Measurements from ENCODE around the gene PTP4A2.

DNA sequence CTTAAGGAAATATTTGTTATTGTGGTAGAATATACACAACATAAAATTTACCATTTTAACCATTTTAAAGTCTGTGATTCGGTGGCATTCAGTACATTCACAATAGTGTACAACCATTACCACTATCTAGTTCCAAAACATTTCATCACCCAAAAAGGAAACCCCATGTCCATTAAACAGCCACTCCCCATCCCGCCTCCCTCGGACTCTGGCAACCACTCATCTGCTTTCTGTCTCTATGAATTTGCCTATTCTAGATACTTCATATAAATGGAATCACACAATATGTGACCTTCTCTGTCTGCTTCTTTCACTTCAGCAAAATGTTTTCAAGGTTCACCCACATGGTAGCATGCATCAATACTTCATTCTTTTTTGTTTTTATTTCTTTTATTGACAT, 51.3 kb downstream of the PTP4A2 start:
- TF ChIP-seq, protein P1, sequence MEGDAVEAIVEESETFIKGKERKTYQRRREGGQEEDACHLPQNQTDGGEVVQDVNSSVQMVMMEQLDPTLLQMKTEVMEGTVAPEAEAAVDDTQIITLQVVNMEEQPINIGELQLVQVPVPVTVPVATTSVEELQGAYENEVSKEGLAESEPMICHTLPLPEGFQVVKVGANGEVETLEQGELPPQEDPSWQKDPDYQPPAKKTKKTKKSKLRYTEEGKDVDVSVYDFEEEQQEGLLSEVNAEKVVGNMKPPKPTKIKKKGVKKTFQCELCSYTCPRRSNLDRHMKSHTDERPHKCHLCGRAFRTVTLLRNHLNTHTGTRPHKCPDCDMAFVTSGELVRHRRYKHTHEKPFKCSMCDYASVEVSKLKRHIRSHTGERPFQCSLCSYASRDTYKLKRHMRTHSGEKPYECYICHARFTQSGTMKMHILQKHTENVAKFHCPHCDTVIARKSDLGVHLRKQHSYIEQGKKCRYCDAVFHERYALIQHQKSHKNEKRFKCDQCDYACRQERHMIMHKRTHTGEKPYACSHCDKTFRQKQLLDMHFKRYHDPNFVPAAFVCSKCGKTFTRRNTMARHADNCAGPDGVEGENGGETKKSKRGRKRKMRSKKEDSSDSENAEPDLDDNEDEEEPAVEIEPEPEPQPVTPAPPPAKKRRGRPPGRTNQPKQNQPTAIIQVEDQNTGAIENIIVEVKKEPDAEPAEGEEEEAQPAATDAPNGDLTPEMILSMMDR (IDR thresholded peaks at IDR 0.05) = no peak
- TF ChIP-seq ZFX (IDR thresholded peaks at IDR 0.05; ENCODE audit: borderline replicate concordance) = no peak

Measured in 22Rv1 (cell line).